SK-N-SH treated with all-trans-retinoic acid at 6 μM for 48 hours (cell line): ENCODE measurements around the gene ERCC6.

Experiments used
- ATAC-seq: fragments of 200-7000 bp; cut with Tn5 transposase; 3 replicates; pipeline ENCODE4 v1.9.1; 2020; ENCODE audit warnings: mild to moderate bottlenecking, moderate library complexity
- ARNTL ChIP-seq: fragments of 450-650 bp; formaldehyde crosslinking; IDR thresholded peaks from 2 replicates; pipeline ENCODE4 v1.5.0; 2020; ENCODE audit warnings: low read depth, mild to moderate bottlenecking, moderate library complexity, borderline replicate concordance
- BACH2 ChIP-seq: fragments of 250-450 bp; sonication (Bioruptor Pico); IDR thresholded peaks from 2 replicates; pipeline ENCODE4 v1.9.0; 2021; ENCODE audit warnings: mild to moderate bottlenecking, borderline replicate concordance
- CSDC2 ChIP-seq: fragments of 250-450 bp; sonication (Bioruptor Pico); IDR thresholded peaks from 2 replicates; pipeline ENCODE4 v1.5.0; 2020; ENCODE audit warnings: mild to moderate bottlenecking, moderate library complexity
- GLIS3 ChIP-seq: fragments of 250-450 bp; sonication (Bioruptor Pico); IDR thresholded peaks from 2 replicates; pipeline ENCODE4 v1.5.0; 2020; ENCODE audit warnings: mild to moderate bottlenecking, moderate library complexity
- ISL1 ChIP-seq: fragments of 250-450 bp; sonication (Bioruptor Pico); IDR thresholded peaks from 2 replicates; pipeline ENCODE4 v2.1.2; 2022; ENCODE audit warnings: mild to moderate bottlenecking, moderate library complexity
- OSR1 ChIP-seq: fragments of 250-450 bp; sonication (Bioruptor Pico); IDR thresholded peaks from 2 replicates; pipeline ENCODE4 v1.8.0; 2022; ENCODE audit warnings: moderate library complexity, mild to moderate bottlenecking, inconsistent platforms
- PPARA ChIP-seq: fragments of 250-450 bp; sonication (Bioruptor Pico); IDR thresholded peaks from 2 replicates; pipeline ENCODE4 v1.5.0; 2020; ENCODE audit warnings: mild to moderate bottlenecking, borderline replicate concordance
- RARB ChIP-seq: fragments of 250-450 bp; sonication (Bioruptor Pico); IDR thresholded peaks from 2 replicates; pipeline ENCODE4 v1.8.0; 2021; ENCODE audit warnings: mild to moderate bottlenecking, moderate library complexity
- SNAI2 ChIP-seq: fragments of 250-450 bp; sonication (Bioruptor Pico); IDR thresholded peaks from 2 replicates; pipeline ENCODE4 v1.5.0; 2020; ENCODE audit warnings: mild to moderate bottlenecking, moderate library complexity
- TCF4 ChIP-seq: fragments of 250-450 bp; sonication (Bioruptor Pico); IDR thresholded peaks from 2 replicates; pipeline ENCODE4 v1.8.0; 2021; ENCODE audit warnings: mild to moderate bottlenecking, moderate library complexity, borderline replicate concordance
- ZC3H10 ChIP-seq: fragments of 250-450 bp; sonication (Bioruptor Pico); IDR thresholded peaks from 2 replicates; pipeline ENCODE4 v1.5.1; 2021; ENCODE audit warnings: mild to moderate bottlenecking, moderate library complexity
- ZFP3 ChIP-seq: fragments of 250-450 bp; sonication (Bioruptor Pico); IDR thresholded peaks from 2 replicates; pipeline ENCODE4 v1.5.0; 2020; ENCODE audit warnings: mild to moderate bottlenecking, moderate library complexity
- ZFP30 ChIP-seq: fragments of 450-650 bp; formaldehyde crosslinking; IDR thresholded peaks from 2 replicates; pipeline ENCODE4 v1.5.0; 2022; ENCODE audit warnings: mild to moderate bottlenecking, moderate library complexity
- ZNF565 ChIP-seq: fragments of 450-650 bp; formaldehyde crosslinking; conservative IDR thresholded peaks from 2 replicates; pipeline ENCODE4 v1.5.0; 2020; ENCODE audit warnings: low read depth, mild to moderate bottlenecking, moderate library complexity
- ZNF70 ChIP-seq: fragments of 450-650 bp; formaldehyde crosslinking; IDR thresholded peaks from 2 replicates; pipeline ENCODE4 v1.5.0; 2020; ENCODE audit warnings: mild to moderate bottlenecking, moderate library complexity
- ZNF8 ChIP-seq: fragments of 450-650 bp; formaldehyde crosslinking; IDR thresholded peaks from 2 replicates; pipeline ENCODE4 v1.5.0; 2020; ENCODE audit warnings: mild to moderate bottlenecking, moderate library complexity
- TF ChIP-seq, protein P1 (sequence below): fragments of 250-450 bp; sonication (Bioruptor Pico); IDR thresholded peaks from 2 replicates; pipeline ENCODE4 v1.8.0; 2020; ENCODE audit warnings: mild to moderate bottlenecking, moderate library complexity, borderline replicate concordance
- TF ChIP-seq, protein P2 (sequence below): fragments of 250-450 bp; sonication (Bioruptor Pico); IDR thresholded peaks from 2 replicates; pipeline ENCODE4 v1.5.0; 2020; ENCODE audit warnings: mild to moderate bottlenecking, moderate library complexity
- TF ChIP-seq, protein P3 (sequence below): fragments of 250-450 bp; sonication (Bioruptor Pico); IDR thresholded peaks from 2 replicates; pipeline ENCODE4 v1.5.1; 2020; ENCODE audit warnings: low read depth, mild to moderate bottlenecking, moderate library complexity
- TF ChIP-seq, protein P4 (sequence below): fragments of 250-450 bp; sonication (Bioruptor Pico); IDR thresholded peaks from 2 replicates; pipeline ENCODE4 v1.8.0; 2021; ENCODE audit warnings: low read depth, mild to moderate bottlenecking, moderate library complexity, borderline replicate concordance
- TF ChIP-seq, protein P5 (sequence below): fragments of 250-450 bp; sonication (Bioruptor Pico); IDR thresholded peaks from 2 replicates; pipeline ENCODE4 v1.5.1; 2021; ENCODE audit warnings: mild to moderate bottlenecking, moderate library complexity

Gene ERCC6

DNA sequence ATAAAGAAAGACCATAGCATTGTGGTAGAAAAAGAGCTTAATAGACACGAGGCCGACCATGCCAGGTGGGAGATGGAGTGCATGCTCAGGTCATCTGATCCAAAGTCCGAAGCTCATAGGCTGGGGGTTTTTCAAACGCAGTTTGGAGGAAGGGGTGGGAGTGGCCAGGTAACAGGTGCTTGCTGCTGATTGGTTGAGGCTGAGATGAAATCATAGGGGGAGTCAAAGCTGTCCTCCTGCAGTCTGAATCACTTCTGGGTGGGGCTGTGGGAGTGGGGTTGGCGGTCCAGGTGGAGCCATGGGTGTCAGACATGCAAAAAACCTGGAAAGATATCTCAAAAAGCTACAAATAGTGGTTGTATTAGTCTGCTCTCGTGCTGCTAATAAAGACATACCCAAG, 2.8 kb upstream of the ERCC6 start (continued):
- TF ChIP-seq, protein P1, sequence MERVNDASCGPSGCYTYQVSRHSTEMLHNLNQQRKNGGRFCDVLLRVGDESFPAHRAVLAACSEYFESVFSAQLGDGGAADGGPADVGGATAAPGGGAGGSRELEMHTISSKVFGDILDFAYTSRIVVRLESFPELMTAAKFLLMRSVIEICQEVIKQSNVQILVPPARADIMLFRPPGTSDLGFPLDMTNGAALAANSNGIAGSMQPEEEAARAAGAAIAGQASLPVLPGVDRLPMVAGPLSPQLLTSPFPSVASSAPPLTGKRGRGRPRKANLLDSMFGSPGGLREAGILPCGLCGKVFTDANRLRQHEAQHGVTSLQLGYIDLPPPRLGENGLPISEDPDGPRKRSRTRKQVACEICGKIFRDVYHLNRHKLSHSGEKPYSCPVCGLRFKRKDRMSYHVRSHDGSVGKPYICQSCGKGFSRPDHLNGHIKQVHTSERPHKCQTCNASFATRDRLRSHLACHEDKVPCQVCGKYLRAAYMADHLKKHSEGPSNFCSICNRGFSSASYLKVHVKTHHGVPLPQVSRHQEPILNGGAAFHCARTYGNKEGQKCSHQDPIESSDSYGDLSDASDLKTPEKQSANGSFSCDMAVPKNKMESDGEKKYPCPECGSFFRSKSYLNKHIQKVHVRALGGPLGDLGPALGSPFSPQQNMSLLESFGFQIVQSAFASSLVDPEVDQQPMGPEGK (CRISPR knock-in tag), result no peak
- no peak for TF ChIP-seq OSR1
- no peak for TF ChIP-seq ZNF8
- TF ChIP-seq, protein P2, sequence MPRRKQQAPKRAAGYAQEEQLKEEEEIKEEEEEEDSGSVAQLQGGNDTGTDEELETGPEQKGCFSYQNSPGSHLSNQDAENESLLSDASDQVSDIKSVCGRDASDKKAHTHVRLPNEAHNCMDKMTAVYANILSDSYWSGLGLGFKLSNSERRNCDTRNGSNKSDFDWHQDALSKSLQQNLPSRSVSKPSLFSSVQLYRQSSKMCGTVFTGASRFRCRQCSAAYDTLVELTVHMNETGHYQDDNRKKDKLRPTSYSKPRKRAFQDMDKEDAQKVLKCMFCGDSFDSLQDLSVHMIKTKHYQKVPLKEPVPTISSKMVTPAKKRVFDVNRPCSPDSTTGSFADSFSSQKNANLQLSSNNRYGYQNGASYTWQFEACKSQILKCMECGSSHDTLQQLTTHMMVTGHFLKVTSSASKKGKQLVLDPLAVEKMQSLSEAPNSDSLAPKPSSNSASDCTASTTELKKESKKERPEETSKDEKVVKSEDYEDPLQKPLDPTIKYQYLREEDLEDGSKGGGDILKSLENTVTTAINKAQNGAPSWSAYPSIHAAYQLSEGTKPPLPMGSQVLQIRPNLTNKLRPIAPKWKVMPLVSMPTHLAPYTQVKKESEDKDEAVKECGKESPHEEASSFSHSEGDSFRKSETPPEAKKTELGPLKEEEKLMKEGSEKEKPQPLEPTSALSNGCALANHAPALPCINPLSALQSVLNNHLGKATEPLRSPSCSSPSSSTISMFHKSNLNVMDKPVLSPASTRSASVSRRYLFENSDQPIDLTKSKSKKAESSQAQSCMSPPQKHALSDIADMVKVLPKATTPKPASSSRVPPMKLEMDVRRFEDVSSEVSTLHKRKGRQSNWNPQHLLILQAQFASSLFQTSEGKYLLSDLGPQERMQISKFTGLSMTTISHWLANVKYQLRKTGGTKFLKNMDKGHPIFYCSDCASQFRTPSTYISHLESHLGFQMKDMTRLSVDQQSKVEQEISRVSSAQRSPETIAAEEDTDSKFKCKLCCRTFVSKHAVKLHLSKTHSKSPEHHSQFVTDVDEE (CRISPR knock-in tag), result no peak
- TF ChIP-seq ZFP3, result no peak
- TF ChIP-seq, all 23 proteins: peak for 0

DNA sequence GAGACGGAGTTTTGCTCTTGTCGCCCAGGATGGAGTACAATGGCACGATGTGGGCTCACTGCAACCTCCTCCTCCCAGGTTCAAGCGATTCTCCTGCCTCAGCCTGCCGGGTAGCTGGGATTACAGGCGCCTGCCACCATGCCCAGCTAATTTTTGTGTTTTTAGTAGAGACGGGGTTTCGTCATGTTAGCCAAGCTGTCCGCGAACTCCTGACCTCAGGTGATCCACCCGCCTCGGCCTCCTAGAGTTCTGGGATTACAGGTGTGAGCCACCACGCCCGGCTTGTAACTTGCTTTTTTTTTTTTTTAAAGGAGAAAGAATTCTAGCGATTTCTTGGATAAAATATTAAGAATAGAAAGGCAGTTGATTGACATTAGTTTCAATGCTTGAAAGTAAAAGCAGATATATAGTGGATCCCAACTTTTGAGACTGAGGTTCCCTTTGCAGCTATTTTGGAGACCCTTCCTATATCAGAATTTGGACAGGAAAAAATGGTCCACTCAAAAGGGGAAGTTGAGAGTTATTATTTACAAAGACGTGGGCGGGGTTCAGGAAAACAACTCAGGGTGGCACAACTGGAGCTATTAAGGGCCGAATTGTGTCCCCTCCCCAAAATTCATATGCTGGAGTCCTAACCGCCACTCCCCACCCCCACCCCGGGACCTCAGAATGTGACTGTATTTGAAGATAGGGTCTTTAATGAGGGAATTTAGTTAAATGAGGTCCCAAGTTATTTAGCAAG, 1.3 kb upstream of the ERCC6 start:
- no peak for ATAC-seq

DNA sequence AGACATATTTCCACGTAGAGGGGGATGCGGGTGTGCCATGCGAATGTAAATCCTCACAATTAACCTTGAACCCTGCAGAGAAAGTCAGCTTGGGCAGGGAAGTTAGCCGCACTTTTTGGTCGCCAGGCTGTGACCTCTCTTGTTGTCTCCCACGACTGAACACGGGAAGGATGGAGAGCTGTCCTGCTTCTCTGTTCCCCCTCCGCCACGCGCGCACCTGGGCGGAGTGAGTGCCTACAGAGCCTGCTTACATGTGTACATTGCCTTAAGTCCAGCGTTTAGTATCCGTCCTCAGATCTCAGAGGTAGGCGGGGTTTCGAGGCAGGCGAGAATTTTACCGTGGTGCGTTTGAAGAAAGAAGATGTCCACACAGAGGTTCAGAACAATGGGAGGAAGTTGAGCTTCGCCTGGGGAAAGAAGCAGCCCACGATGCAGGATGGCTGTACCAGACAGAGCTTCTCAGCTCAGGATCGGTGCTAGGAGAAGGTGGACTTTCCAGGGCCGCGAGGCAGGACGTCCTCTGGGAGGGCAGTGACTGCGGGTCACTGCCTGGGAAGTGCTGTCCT, 482 bp upstream of the ERCC6 start:
- peak; percentile 58 for ATAC-seq
- TF ChIP-seq CSDC2 (no peak), ZNF70 (no peak), RARB (CRISPR knock-in tag) (no peak), OSR1 (no peak), ISL1 (no peak), ZNF565 (no peak), SNAI2 (no peak), BACH2 (CRISPR knock-in tag) (no peak), ZFP30 (CRISPR knock-in tag) (no peak), ZC3H10 (CRISPR knock-in tag) (no peak), ARNTL (CRISPR knock-in tag) (no peak)
- TF ChIP-seq, protein P3, sequence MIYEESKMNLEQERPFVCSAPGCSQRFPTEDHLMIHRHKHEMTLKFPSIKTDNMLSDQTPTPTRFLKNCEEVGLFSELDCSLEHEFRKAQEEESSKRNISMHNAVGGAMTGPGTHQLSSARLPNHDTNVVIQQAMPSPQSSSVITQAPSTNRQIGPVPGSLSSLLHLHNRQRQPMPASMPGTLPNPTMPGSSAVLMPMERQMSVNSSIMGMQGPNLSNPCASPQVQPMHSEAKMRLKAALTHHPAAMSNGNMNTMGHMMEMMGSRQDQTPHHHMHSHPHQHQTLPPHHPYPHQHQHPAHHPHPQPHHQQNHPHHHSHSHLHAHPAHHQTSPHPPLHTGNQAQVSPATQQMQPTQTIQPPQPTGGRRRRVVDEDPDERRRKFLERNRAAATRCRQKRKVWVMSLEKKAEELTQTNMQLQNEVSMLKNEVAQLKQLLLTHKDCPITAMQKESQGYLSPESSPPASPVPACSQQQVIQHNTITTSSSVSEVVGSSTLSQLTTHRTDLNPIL (CRISPR knock-in tag), result no peak
- TF ChIP-seq, protein P1 (CRISPR knock-in tag), result no peak
- TF ChIP-seq, protein P2 (CRISPR knock-in tag), result no peak
- TF ChIP-seq, protein P4, sequence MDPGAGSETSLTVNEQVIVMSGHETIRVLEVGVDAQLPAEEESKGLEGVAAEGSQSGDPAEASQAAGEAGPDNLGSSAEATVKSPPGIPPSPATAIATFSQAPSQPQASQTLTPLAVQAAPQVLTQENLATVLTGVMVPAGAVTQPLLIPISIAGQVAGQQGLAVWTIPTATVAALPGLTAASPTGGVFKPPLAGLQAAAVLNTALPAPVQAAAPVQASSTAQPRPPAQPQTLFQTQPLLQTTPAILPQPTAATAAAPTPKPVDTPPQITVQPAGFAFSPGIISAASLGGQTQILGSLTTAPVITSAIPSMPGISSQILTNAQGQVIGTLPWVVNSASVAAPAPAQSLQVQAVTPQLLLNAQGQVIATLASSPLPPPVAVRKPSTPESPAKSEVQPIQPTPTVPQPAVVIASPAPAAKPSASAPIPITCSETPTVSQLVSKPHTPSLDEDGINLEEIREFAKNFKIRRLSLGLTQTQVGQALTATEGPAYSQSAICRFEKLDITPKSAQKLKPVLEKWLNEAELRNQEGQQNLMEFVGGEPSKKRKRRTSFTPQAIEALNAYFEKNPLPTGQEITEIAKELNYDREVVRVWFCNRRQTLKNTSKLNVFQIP (CRISPR knock-in tag), result no peak

More for the DNA sequence above, 1.3 kb upstream of the ERCC6 start:
- no peak for TF ChIP-seq CSDC2
- TF ChIP-seq, protein P5, sequence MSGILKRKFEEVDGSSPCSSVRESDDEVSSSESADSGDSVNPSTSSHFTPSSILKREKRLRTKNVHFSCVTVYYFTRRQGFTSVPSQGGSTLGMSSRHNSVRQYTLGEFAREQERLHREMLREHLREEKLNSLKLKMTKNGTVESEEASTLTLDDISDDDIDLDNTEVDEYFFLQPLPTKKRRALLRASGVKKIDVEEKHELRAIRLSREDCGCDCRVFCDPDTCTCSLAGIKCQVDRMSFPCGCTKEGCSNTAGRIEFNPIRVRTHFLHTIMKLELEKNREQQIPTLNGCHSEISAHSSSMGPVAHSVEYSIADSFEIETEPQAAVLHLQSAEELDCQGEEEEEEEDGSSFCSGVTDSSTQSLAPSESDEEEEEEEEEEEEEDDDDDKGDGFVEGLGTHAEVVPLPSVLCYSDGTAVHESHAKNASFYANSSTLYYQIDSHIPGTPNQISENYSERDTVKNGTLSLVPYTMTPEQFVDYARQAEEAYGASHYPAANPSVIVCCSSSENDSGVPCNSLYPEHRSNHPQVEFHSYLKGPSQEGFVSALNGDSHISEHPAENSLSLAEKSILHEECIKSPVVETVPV (CRISPR knock-in tag), result no peak
- TF ChIP-seq TCF4 (CRISPR knock-in tag), result no peak
- TF ChIP-seq RARB (CRISPR knock-in tag), result no peak
- TF ChIP-seq, protein P3 (CRISPR knock-in tag), result no peak
- TF ChIP-seq ZFP30 (CRISPR knock-in tag), result no peak
- TF ChIP-seq PPARA (CRISPR knock-in tag), result no peak
- TF ChIP-seq GLIS3 (CRISPR knock-in tag), result no peak
